Activated T-cell treated with anti-CD3 and anti-CD28 coated beads, Interleukin-2, amount 50 U/mL, for 1 hour (primary cell): ENCODE measurements around the gene MARCKSL1.
"Not testable (repeated sequence)": the region's sequence is repeated elsewhere in the genome, so short reads cannot be mapped to it uniquely, and the experiment has no call there.

Experiments
- DNase-seq: peaks from one replicate; pipeline ENCODE4 v3.0.0-alpha.2; 2020

The MARCKSL1 gene

GRCh38 chr1:32284777-32285176 lies 51.3 kb downstream of the MARCKSL1 start:
- DNase-seq = not testable (repeated sequence)
